ENCODE results near the gene ACER1. TPM values are rescaled to one million over a fixed set of nuclear protein-coding genes. Genes with fewer than 3 reads are reported as not detected.
A peak's percentile ranks its signal among the peaks of the same experiment; 100 is the strongest.

Gene ACER1
- total RNA-seq, 2 donors from 2014 or later, result not detected

DNA sequence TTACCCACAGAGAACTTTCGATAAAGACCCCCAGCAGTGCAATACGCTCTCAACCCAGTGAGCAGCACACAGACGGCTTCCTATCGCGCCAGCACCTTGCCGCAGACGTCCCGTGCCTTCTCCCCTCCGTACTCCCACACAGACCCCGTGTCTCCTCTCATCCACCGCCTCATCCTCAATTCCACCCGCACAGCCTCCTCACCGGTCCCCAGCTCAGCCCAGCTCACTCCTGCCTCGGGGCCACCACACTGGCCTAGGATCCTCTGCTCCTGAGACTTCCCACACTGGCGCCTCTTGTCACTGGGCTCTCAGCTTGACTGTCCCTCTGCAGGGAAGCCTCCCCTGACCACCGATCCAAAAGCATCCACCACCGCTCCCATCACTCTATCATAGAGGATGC is 62.6 kb downstream of the ACER1 start:
- no peak overlapping the region for H3K9ac ChIP-seq (ENCODE audit: extremely low read depth, low read length, poor library complexity, severe bottlenecking)
- Mint-ChIP-seq H3K27me3 (ENCODE audit: insufficient read depth) (no peaks in the 10 kb centered on the region), H3K27ac (peak overlapping the region; percentile 59), H3K36me3 (ENCODE audit: low read depth) (peaks cover 42% of the 10 kb centered on the region), H3K9me3 (no peaks in the 10 kb centered on the region), H3K4me1 (peaks cover 44% of the 10 kb centered on the region), H3K4me3 (no peak overlapping the region)
- TF ChIP-seq, protein P1, sequence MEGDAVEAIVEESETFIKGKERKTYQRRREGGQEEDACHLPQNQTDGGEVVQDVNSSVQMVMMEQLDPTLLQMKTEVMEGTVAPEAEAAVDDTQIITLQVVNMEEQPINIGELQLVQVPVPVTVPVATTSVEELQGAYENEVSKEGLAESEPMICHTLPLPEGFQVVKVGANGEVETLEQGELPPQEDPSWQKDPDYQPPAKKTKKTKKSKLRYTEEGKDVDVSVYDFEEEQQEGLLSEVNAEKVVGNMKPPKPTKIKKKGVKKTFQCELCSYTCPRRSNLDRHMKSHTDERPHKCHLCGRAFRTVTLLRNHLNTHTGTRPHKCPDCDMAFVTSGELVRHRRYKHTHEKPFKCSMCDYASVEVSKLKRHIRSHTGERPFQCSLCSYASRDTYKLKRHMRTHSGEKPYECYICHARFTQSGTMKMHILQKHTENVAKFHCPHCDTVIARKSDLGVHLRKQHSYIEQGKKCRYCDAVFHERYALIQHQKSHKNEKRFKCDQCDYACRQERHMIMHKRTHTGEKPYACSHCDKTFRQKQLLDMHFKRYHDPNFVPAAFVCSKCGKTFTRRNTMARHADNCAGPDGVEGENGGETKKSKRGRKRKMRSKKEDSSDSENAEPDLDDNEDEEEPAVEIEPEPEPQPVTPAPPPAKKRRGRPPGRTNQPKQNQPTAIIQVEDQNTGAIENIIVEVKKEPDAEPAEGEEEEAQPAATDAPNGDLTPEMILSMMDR (conservative IDR thresholded peaks at IDR 0.05), result no peak
- no peaks in the 10 kb centered on the region for H3K27me3 ChIP-seq (ENCODE audit: control insufficient read depth, insufficient read depth, low read length, poor library complexity, severe bottlenecking)
- DNase-seq, result no peak
- H3K27ac ChIP-seq (ENCODE audit: low read depth, low read length), result no peak overlapping the region
- no peak overlapping the region for H3K4me3 ChIP-seq (ENCODE audit: low read length)
- WGBS, 2 experiments (ENCODE audit: insufficient coverage in 1 of 2, insufficient read length in 1 of 2), result 94% methylated on average over 14 to 17 of the region's 17 CpGs
- no peaks in the 10 kb centered on the region for H3K9me3 ChIP-seq (ENCODE audit: control insufficient read depth, low read length)
- peaks cover 35% of the 10 kb centered on the region for H3K36me3 ChIP-seq (ENCODE audit: control insufficient read depth, insufficient read depth, low read length)
- peaks cover 37% of the 10 kb centered on the region for H3K4me1 ChIP-seq (ENCODE audit: control insufficient read depth, insufficient read depth, low read length)

DNA sequence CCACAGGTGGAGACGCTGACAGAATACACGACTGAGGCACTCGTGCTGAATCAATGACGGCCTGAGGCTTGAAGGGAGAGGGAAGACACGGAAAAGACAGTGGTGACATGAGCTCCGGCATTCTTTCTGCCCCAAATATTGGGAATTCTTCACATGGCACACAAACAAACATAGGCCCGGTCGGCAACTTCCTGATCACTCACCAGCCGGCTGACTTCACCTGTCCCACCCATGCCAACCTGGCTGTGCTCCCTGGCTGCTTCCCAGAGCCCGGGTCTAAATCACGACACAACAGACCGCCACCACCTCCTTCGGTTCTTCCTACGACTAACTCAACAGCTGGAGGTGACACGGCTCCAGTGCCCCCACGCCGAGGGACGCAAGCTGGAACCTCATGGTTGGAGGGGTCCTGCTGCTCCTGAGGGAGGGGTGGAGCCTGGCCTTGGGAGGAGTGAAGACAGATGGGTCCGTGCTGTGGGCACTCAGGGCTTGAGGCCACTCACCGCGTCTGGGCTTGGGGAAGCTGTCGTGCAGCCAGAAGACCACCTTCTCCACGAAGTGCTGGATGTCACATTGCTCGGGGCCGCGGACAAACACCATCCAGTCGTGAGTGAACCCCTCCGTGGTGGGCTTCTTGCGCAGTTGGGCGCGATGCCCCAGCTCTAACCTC is 63.2 kb downstream of the ACER1 start:
- Histone ChIP-seq H3K4me3 (ENCODE audit: low read length) (no peak overlapping the region), H3K9ac (ENCODE audit: extremely low read depth, low read length, poor library complexity, severe bottlenecking) (no peak overlapping the region), H3K36me3 (ENCODE audit: control insufficient read depth, insufficient read depth, low read length) (peaks cover 36% of the 10 kb centered on the region), H3K4me1 (ENCODE audit: control insufficient read depth, insufficient read depth, low read length) (peaks cover 33% of the 10 kb centered on the region), H3K27me3 (ENCODE audit: control insufficient read depth, insufficient read depth, low read length, poor library complexity, severe bottlenecking) (no peaks in the 10 kb centered on the region), H3K27ac (ENCODE audit: low read depth, low read length) (no peak overlapping the region), H3K9me3 (ENCODE audit: control insufficient read depth, low read length) (no peaks in the 10 kb centered on the region)
- Mint-ChIP-seq H3K4me1 (peaks cover 39% of the 10 kb centered on the region), H3K36me3 (ENCODE audit: low read depth) (peaks cover 43% of the 10 kb centered on the region), H3K4me3 (no peak overlapping the region), H3K27ac (peak overlapping the region; percentile 59), H3K27me3 (ENCODE audit: insufficient read depth) (no peaks in the 10 kb centered on the region), H3K9me3 (no peaks in the 10 kb centered on the region)
- 96 to 98% methylated on average over 18 to 31 of the region's 31 CpGs for WGBS, 2 experiments (ENCODE audit: insufficient coverage in 1 of 2, insufficient read length in 1 of 2)
- DNase-seq, result no peak
- TF ChIP-seq, protein P1 (conservative IDR thresholded peaks at IDR 0.05), result no peak

DNA sequence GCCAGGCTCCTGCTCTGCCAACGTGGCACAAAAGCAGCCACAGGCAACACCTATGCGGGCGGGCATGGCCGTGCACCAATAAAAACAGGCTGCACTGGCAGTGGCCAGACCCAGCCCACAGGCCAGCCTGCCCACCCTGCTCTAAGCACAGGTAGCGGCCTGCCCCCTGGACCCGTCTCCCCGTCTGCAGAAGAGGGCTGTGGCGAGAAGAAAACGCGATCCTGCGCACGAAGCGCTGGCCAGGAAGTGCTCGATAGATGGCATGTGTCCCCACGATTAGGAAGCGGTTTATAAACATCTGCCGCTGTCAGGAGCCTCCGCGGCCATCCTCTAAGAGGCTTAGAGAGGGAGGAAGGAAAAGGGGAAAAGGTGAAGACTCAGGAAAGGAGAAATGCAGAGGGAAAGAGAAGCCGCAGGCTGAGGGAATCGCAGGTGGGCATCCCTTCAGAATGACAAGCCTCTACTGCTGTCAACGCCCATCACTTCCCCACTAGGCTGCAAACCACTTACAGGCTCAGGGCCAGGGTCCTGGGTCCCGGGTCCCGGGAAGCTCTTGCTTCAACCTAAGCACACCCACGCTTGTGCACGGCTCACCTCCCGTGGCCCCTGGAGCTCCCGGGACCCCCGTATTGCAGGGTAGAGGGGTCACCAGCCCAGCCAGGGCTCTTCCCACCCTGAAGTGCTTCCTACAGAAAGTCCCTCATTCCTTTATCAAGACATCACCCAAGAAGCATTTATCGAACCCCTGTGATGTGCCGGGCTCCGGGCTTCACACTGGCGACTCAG is 64.1 kb downstream of the ACER1 start:
- TF ChIP-seq, protein P1 (conservative IDR thresholded peaks at IDR 0.05), result no peak
- no peak overlapping the region for H3K4me3 Mint-ChIP-seq
- WGBS, 2 experiments (ENCODE audit: insufficient coverage in 1 of 2, insufficient read length in 1 of 2), result 94 to 96% methylated on average over 19 to 33 of the region's 33 CpGs
- H3K9me3 Mint-ChIP-seq, result no peaks in the 10 kb centered on the region
- Histone ChIP-seq H3K9me3 (ENCODE audit: control insufficient read depth, low read length) (no peaks in the 10 kb centered on the region), H3K36me3 (ENCODE audit: control insufficient read depth, insufficient read depth, low read length) (peaks cover 45% of the 10 kb centered on the region), H3K4me1 (ENCODE audit: control insufficient read depth, insufficient read depth, low read length) (peaks cover 24% of the 10 kb centered on the region), H3K27ac (ENCODE audit: low read depth, low read length) (no peak overlapping the region), H3K27me3 (ENCODE audit: control insufficient read depth, insufficient read depth, low read length, poor library complexity, severe bottlenecking) (no peaks in the 10 kb centered on the region), H3K4me3 (ENCODE audit: low read length) (no peak overlapping the region), H3K9ac (ENCODE audit: extremely low read depth, low read length, poor library complexity, severe bottlenecking) (no peak overlapping the region)
- H3K4me1 Mint-ChIP-seq, result peaks cover 30% of the 10 kb centered on the region
- DNase-seq, result no peak
- H3K27ac Mint-ChIP-seq, result peak overlapping the region; percentile 55
- H3K27me3 Mint-ChIP-seq (ENCODE audit: insufficient read depth), result no peaks in the 10 kb centered on the region
- H3K36me3 Mint-ChIP-seq (ENCODE audit: low read depth), result peaks cover 48% of the 10 kb centered on the region

All from endodermal cell (in vitro differentiated cells).